ENCODE data around the gene WNK4.

The WNK4 gene

GRCh38 chr17:42841975-42842685 lies 61.7 kb downstream of the WNK4 start:
- DNase-seq (ENCODE audit: low spot score): no peak

DNA sequence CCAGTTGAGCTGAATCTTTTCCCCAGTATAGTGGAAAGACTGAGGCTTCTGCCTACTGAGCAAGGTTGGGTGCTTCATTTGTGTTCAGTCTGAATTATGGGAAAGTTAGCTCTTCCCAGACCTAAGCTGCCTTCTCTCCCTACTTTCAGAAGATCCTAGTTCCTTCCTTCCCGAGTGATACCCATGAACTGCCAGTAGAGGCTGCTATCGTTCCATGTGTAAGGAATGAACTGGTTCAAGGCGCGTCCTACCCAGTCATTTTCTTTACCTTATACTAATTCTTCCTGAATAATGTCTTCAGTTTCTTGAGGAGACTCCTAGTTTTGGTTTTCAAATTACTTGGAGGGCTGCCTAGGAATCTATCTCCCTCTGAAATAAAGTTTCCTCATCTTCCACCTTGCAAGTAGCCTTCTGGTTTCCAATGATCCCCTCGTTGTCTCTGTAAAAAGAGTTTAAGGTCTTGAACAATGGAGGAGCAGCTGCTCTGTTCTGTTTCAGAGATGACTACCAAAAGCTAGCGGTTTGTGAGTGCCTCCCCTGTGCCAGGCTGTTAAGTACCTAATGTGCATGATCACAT lies 63.0 kb downstream of the WNK4 start:
- peak; percentile 67 for DNase-seq (ENCODE audit: low spot score)

GRCh38 chr17:42844271-42844670 lies 63.9 kb downstream of the WNK4 start, which contains the start of gene AOC2:
Gene AOC2 (plus strand): TSS chr17:42844580. CDS start chr17:42844627, 47 bp downstream.
- no peak for DNase-seq (ENCODE audit: low spot score)

DNA sequence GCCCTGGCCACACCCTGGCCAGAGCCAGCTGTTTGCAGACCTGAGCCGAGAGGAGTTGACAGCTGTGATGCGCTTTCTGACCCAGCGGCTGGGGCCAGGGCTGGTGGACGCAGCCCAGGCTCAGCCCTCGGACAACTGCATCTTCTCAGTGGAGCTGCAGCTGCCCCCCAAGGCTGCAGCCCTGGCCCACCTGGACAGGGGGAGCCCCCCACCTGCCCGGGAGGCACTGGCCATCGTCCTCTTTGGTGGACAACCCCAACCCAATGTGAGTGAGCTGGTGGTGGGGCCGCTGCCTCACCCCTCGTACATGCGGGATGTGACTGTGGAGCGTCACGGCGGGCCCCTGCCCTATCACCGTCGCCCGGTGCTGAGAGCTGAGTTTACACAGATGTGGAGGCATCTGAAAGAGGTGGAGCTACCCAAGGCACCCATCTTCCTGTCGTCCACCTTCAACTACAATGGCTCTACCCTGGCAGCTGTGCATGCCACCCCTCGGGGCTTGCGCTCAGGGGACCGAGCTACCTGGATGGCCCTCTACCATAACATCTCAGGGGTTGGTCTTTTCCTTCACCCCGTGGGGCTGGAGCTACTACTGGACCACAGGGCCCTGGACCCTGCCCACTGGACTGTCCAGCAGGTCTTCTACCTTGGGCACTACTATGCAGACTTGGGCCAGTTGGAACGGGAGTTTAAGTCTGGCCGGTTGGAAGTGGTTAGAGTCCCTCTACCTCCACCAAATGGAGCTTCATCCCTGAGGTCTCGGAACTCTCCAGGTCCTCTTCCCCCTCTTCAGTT lies 64.5 kb downstream of the WNK4 start:
- no peak for DNase-seq (ENCODE audit: low spot score)

GRCh38 chr17:42845556-42845917 lies 65.1 kb downstream of the WNK4 start:
- no peak for DNase-seq (ENCODE audit: low spot score)

DNA sequence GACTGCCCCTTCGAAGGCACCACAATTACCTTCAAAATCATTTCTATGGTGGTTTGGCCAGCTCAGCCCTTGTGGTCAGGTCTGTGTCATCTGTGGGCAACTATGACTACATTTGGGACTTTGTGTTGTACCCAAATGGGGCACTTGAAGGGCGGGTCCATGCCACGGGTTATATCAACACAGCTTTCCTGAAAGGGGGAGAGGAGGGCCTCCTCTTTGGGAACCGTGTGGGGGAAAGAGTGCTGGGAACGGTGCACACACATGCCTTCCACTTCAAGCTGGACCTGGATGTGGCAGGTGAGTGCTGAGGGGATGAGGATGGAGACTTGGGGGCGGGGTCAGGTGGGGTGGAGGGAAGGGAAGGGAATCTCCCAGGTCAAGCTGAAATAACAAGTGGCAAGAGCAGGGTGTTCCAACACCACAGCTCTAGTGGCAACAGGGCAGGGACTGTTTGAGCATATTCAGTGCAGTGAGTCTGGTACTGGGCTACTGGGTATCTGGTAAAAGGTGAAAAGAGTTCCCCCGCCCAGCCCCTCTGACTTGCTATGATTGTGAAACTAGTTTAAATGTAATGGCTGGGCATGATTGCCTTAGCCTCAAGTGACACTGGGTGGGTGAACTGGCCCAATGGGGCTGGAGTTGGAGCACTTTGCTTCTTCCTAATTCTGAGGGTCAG lies 65.6 kb downstream of the WNK4 start:
- peak; percentile 45 for DNase-seq (ENCODE audit: low spot score)
